Mammary epithelial cell (primary cell): ENCODE data around the gene DNAJC27.

Source experiments
- EZH2 ChIP-seq: IDR thresholded peaks from 2 replicates; pipeline ENCODE4 v1.6.1; 2012; ENCODE audit warnings: low read length, inconsistent platforms, borderline replicate concordance
- TF ChIP-seq, protein P1 (sequence below), 2 donors: IDR thresholded peaks in 1 of 2; conservative IDR thresholded peaks in 1 of 2; 2 replicates each; pipeline ENCODE4 v1.5.1; 2011 to 2012; ENCODE audit warnings: inconsistent platforms in 2 of 2, low read length in 2 of 2, mild to moderate bottlenecking in 2 of 2, control low read depth in 1 of 2, low read depth in 1 of 2; ENCODE audit not compliant: insufficient read depth in 1 of 2; ENCODE audit errors: extremely low read depth in 1 of 2

GRCh38 chr2:24924732-24925131, 47.0 kb downstream of the DNAJC27 start:
- no peak for TF ChIP-seq EZH2
- TF ChIP-seq, protein P1, sequence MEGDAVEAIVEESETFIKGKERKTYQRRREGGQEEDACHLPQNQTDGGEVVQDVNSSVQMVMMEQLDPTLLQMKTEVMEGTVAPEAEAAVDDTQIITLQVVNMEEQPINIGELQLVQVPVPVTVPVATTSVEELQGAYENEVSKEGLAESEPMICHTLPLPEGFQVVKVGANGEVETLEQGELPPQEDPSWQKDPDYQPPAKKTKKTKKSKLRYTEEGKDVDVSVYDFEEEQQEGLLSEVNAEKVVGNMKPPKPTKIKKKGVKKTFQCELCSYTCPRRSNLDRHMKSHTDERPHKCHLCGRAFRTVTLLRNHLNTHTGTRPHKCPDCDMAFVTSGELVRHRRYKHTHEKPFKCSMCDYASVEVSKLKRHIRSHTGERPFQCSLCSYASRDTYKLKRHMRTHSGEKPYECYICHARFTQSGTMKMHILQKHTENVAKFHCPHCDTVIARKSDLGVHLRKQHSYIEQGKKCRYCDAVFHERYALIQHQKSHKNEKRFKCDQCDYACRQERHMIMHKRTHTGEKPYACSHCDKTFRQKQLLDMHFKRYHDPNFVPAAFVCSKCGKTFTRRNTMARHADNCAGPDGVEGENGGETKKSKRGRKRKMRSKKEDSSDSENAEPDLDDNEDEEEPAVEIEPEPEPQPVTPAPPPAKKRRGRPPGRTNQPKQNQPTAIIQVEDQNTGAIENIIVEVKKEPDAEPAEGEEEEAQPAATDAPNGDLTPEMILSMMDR (conservative IDR thresholded peaks at IDR 0.05 in 1 of 2, IDR thresholded peaks at IDR 0.05 in 1 of 2; ENCODE audit: extremely low read depth in 1 of 2, insufficient read depth in 1 of 2, low read depth in 1 of 2, low read length in 2 of 2), result no peak
